ENCODE measurements around the gene COQ10B. TPM values are rescaled to one million over a fixed set of nuclear protein-coding genes. Genes with fewer than 3 reads are reported as not detected.

COQ10B gene
- total and polyA plus RNA-seq, 4 donors: 12.0 to 22.1 (median 16.5) TPM

GRCh38 chr2:197414039-197414438 lies 39.3 kb upstream of the COQ10B start:
- Histone ChIP-seq H3K27me3 (ENCODE audit: control insufficient read depth in 4 of 4, insufficient read depth in 4 of 4, low read length in 3 of 4) (no peaks in the 10 kb centered on the region), H3K4me3 (ENCODE audit: low read depth in 1 of 3, low read length in 3 of 3) (no peak overlapping the region), H3K9me3 (ENCODE audit: control insufficient read depth in 4 of 4, low read length in 3 of 4) (no peaks in the 10 kb centered on the region), H3K9ac (ENCODE audit: low read depth in 1 of 2, low read length in 2 of 2) (no peak overlapping the region), H3K36me3 (ENCODE audit: control insufficient read depth in 4 of 4, insufficient read depth in 3 of 4, low read depth in 1 of 4, low read length in 3 of 4) (peaks cover 16 to 64% (median 52%) of the 10 kb centered on the region in 4 donors), H3K4me1 (ENCODE audit: control insufficient read depth in 4 of 4, insufficient read depth in 4 of 4, low read length in 3 of 4) (peaks cover 5 to 21% (median 12%) of the 10 kb centered on the region in 4 donors), H3K27ac (ENCODE audit: low read depth in 1 of 2, low read length in 2 of 2) (peak overlapping the region in 1 of 2 donors; percentile 37)
- no peak for DNase-seq (ENCODE audit: low spot score)
- 34% methylated on average over 5 of the region's 5 CpGs for WGBS
- TF ChIP-seq GABPA (IDR thresholded peaks at IDR 0.05 in 1 of 2, conservative IDR thresholded peaks at IDR 0.05 in 1 of 2): no peak
- TF ChIP-seq YY1 (IDR thresholded peaks at IDR 0.05): no peak
- TF ChIP-seq TAF1 (conservative IDR thresholded peaks at IDR 0.05): no peak
- peak in 1 of 2 donors; percentile 34 for TF ChIP-seq RAD21 (IDR thresholded peaks at IDR 0.05)
- peak; percentile 25 for TF ChIP-seq HNF4G (IDR thresholded peaks at IDR 0.05)
- TF ChIP-seq ZBTB33 (IDR thresholded peaks at IDR 0.05): no peak
- no peak for TF ChIP-seq SP1 (IDR thresholded peaks at IDR 0.05)
- no peak for TF ChIP-seq NR2F2 (IDR thresholded peaks at IDR 0.05)
- TF ChIP-seq, protein P1, sequence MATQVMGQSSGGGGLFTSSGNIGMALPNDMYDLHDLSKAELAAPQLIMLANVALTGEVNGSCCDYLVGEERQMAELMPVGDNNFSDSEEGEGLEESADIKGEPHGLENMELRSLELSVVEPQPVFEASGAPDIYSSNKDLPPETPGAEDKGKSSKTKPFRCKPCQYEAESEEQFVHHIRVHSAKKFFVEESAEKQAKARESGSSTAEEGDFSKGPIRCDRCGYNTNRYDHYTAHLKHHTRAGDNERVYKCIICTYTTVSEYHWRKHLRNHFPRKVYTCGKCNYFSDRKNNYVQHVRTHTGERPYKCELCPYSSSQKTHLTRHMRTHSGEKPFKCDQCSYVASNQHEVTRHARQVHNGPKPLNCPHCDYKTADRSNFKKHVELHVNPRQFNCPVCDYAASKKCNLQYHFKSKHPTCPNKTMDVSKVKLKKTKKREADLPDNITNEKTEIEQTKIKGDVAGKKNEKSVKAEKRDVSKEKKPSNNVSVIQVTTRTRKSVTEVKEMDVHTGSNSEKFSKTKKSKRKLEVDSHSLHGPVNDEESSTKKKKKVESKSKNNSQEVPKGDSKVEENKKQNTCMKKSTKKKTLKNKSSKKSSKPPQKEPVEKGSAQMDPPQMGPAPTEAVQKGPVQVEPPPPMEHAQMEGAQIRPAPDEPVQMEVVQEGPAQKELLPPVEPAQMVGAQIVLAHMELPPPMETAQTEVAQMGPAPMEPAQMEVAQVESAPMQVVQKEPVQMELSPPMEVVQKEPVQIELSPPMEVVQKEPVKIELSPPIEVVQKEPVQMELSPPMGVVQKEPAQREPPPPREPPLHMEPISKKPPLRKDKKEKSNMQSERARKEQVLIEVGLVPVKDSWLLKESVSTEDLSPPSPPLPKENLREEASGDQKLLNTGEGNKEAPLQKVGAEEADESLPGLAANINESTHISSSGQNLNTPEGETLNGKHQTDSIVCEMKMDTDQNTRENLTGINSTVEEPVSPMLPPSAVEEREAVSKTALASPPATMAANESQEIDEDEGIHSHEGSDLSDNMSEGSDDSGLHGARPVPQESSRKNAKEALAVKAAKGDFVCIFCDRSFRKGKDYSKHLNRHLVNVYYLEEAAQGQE (IDR thresholded peaks at IDR 0.05): no peak
- TF ChIP-seq HNF4A (conservative IDR thresholded peaks at IDR 0.05): peak in 1 of 2 donors; percentile 53
- TF ChIP-seq RXRA (IDR thresholded peaks at IDR 0.05): peak in 1 of 2 donors; percentile 52
- peak; percentile 28 for TF ChIP-seq ATF3 (IDR thresholded peaks at IDR 0.05)
- TF ChIP-seq FOXA2 (IDR thresholded peaks at IDR 0.05): no peak

GRCh38 chr2:197414515-197414914 lies 38.8 kb upstream of the COQ10B start:
- DNase-seq (ENCODE audit: low spot score): no peak
- no peaks in the 10 kb centered on the region for H3K27me3 ChIP-seq (ENCODE audit: control insufficient read depth in 4 of 4, insufficient read depth in 4 of 4, low read length in 3 of 4)
- WGBS: 76% methylated on average over 2 of the region's 2 CpGs
- H3K9me3 ChIP-seq (ENCODE audit: control insufficient read depth in 4 of 4, low read length in 3 of 4): no peaks in the 10 kb centered on the region
- peak overlapping the region in 1 of 2 donors; percentile 37 for H3K27ac ChIP-seq (ENCODE audit: low read depth in 1 of 2, low read length in 2 of 2)
- peaks cover 5 to 21% (median 12%) of the 10 kb centered on the region in 4 donors for H3K4me1 ChIP-seq (ENCODE audit: control insufficient read depth in 4 of 4, insufficient read depth in 4 of 4, low read length in 3 of 4)
- peaks cover 15 to 65% (median 52%) of the 10 kb centered on the region in 4 donors for H3K36me3 ChIP-seq (ENCODE audit: control insufficient read depth in 4 of 4, insufficient read depth in 3 of 4, low read depth in 1 of 4, low read length in 3 of 4)
- no peak for TF ChIP-seq ATF3 (IDR thresholded peaks at IDR 0.05)
- TF ChIP-seq TAF1 (conservative IDR thresholded peaks at IDR 0.05): no peak
- TF ChIP-seq, protein P2, sequence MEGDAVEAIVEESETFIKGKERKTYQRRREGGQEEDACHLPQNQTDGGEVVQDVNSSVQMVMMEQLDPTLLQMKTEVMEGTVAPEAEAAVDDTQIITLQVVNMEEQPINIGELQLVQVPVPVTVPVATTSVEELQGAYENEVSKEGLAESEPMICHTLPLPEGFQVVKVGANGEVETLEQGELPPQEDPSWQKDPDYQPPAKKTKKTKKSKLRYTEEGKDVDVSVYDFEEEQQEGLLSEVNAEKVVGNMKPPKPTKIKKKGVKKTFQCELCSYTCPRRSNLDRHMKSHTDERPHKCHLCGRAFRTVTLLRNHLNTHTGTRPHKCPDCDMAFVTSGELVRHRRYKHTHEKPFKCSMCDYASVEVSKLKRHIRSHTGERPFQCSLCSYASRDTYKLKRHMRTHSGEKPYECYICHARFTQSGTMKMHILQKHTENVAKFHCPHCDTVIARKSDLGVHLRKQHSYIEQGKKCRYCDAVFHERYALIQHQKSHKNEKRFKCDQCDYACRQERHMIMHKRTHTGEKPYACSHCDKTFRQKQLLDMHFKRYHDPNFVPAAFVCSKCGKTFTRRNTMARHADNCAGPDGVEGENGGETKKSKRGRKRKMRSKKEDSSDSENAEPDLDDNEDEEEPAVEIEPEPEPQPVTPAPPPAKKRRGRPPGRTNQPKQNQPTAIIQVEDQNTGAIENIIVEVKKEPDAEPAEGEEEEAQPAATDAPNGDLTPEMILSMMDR (IDR thresholded peaks at IDR 0.05; ENCODE audit: low read depth, low read length, missing input control): no peak
- no peak overlapping the region for H3K9ac ChIP-seq (ENCODE audit: low read depth in 1 of 2, low read length in 2 of 2)
- no peak overlapping the region for H3K4me3 ChIP-seq (ENCODE audit: low read depth in 1 of 3, low read length in 3 of 3)
